ENCODE measurements around the gene BTBD10. TPM values are rescaled to one million over a fixed set of nuclear protein-coding genes. Genes with fewer than 3 reads are reported as not detected.

The BTBD10 gene
- total RNA-seq, 2 experiments from 2014 or later = 13.3 to 14.8 TPM

- peaks cover 12% of the 10 kb centered on the region for H3K27me3 Mint-ChIP-seq
- Histone ChIP-seq H3K27ac (ENCODE audit: low read depth in 1 of 2, low read length in 2 of 2) (no peak overlapping the region), H3K9me3 (ENCODE audit: control insufficient read depth in 1 of 2, insufficient read depth in 1 of 2, low read length in 2 of 2) (peaks cover 0 to 6% of the 10 kb centered on the region in 2 experiments), H3K27me3 (ENCODE audit: control insufficient read depth in 1 of 2, insufficient read depth in 2 of 2, low read length in 2 of 2) (no peaks in the 10 kb centered on the region), H3K4me3 (ENCODE audit: low read length) (peak overlapping the region; percentile 50), H3K36me3 (ENCODE audit: insufficient read depth, low read length) (no peaks in the 10 kb centered on the region), H3K4me1 (ENCODE audit: insufficient read depth, low read length) (peaks cover 4% of the 10 kb centered on the region)
- peaks cover 5% of the 10 kb centered on the region for H3K4me1 Mint-ChIP-seq (ENCODE audit: low read depth)
- no peaks in the 10 kb centered on the region for H3K36me3 Mint-ChIP-seq (ENCODE audit: low read depth)
- DNase-seq (peak; percentile 34 to 80 (median 60)), ATAC-seq (ENCODE audit: poor library complexity) (peak; percentile 84)
- ChIA-PET CTCF (interaction anchor here (0.6 to 1.6 kb wide), 3 partner anchors 24 to 43 kb away, joined by 3 to 11 read pairs (median 3); partner anchors contain the start of gene BTBD10), POLR2A (interaction anchor here (2.1 kb wide), 1 partner anchor 24 kb away, joined by 12 read pairs; the partner anchor contains the start of gene BTBD10)
- TF ChIP-seq CTCF (IDR thresholded peaks at IDR 0.05) = no peak
- intact Hi-C loops (cut with DNase I, micrococcal nuclease) = loop anchor here in 1 of 2 experiments (5.0 kb wide), 1 partner anchor 760 kb away; no protein-coding TSS in a partner anchor
- peak overlapping the region; percentile 77 for H3K4me3 Mint-ChIP-seq
- peak overlapping the region; percentile 18 for H3K27ac Mint-ChIP-seq
- H3K9me3 Mint-ChIP-seq = no peaks in the 10 kb centered on the region
Measured at GRCh38 chr11:13486926-13487660, 24.1 kb upstream of the BTBD10 start.

- POLR2A ChIA-PET = no interaction called here
- no peak for TF ChIP-seq CTCF (IDR thresholded peaks at IDR 0.05)
- Histone ChIP-seq H3K27ac (ENCODE audit: low read depth in 1 of 2, low read length in 2 of 2) (no peak overlapping the region), H3K9me3 (ENCODE audit: control insufficient read depth in 1 of 2, insufficient read depth in 1 of 2, low read length in 2 of 2) (peaks cover 0 to 5% of the 10 kb centered on the region in 2 experiments), H3K4me1 (ENCODE audit: insufficient read depth, low read length) (no peaks in the 10 kb centered on the region), H3K36me3 (ENCODE audit: insufficient read depth, low read length) (no peaks in the 10 kb centered on the region), H3K27me3 (ENCODE audit: control insufficient read depth in 1 of 2, insufficient read depth in 2 of 2, low read length in 2 of 2) (no peaks in the 10 kb centered on the region), H3K4me3 (ENCODE audit: low read length) (no peak overlapping the region)
- Mint-ChIP-seq H3K27me3 (peaks cover 34% of the 10 kb centered on the region), H3K27ac (no peak overlapping the region), H3K4me3 (no peak overlapping the region), H3K4me1 (ENCODE audit: low read depth) (no peaks in the 10 kb centered on the region), H3K36me3 (ENCODE audit: low read depth) (no peaks in the 10 kb centered on the region), H3K9me3 (peaks cover 2% of the 10 kb centered on the region)
- intact Hi-C loops (cut with DNase I, micrococcal nuclease) = no loop called here
- DNase-seq (no peak), ATAC-seq (ENCODE audit: poor library complexity) (no peak)
- CTCF ChIA-PET = no interaction called here
Measured at GRCh38 chr11:13480198-13480597, 17.2 kb upstream of the BTBD10 start.

- Mint-ChIP-seq H3K27me3 (peaks cover 37% of the 10 kb centered on the region), H3K27ac (no peak overlapping the region), H3K4me3 (no peak overlapping the region), H3K36me3 (ENCODE audit: low read depth) (no peaks in the 10 kb centered on the region), H3K9me3 (peaks cover 2% of the 10 kb centered on the region), H3K4me1 (ENCODE audit: low read depth) (no peaks in the 10 kb centered on the region)
- Histone ChIP-seq H3K36me3 (ENCODE audit: insufficient read depth, low read length) (no peaks in the 10 kb centered on the region), H3K4me1 (ENCODE audit: insufficient read depth, low read length) (no peaks in the 10 kb centered on the region), H3K27me3 (ENCODE audit: control insufficient read depth in 1 of 2, insufficient read depth in 2 of 2, low read length in 2 of 2) (no peaks in the 10 kb centered on the region), H3K27ac (ENCODE audit: low read depth in 1 of 2, low read length in 2 of 2) (no peak overlapping the region), H3K9me3 (ENCODE audit: control insufficient read depth in 1 of 2, insufficient read depth in 1 of 2, low read length in 2 of 2) (peaks cover 0 to 5% of the 10 kb centered on the region in 2 experiments), H3K4me3 (ENCODE audit: low read length) (no peak overlapping the region)
- ATAC-seq (ENCODE audit: poor library complexity) = no peak
- ChIA-PET CTCF (no interaction called here), POLR2A (no interaction called here)
- intact Hi-C loops (cut with DNase I, micrococcal nuclease) = no loop called here
- TF ChIP-seq CTCF (IDR thresholded peaks at IDR 0.05) = no peak
- no peak for DNase-seq
Measured at GRCh38 chr11:13479688-13480087, 16.7 kb upstream of the BTBD10 start.

All from CD4-positive, alpha-beta T cell (primary cell).